ENCODE results near the gene SNX24. TPM values are rescaled to one million over a fixed set of nuclear protein-coding genes. Genes with fewer than 3 reads are reported as not detected.

Gene SNX24
- polyA plus RNA-seq, 2 of the 4 experiments (the other 2 are of a cell fraction), result 20.4 to 22.4 TPM

DNA sequence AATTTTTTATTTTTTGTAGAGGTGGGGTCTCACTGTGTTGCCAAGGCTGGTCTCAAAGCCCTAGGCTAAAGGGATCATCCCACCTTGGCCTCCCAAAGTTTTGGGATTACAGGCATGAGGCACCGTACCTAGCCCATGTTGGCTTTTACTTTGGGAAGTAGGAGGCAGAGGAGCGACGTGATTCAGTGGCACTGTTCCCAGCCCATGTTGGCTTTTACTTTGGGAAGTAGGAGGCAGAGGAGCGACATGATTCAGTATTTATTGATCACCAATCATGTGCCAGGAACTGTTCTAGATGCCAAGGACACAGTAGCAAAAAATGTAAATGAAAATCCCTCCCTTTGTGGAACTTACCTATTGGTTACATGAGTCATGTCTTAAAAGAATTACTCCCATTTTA is 18.3 kb downstream of the SNX24 start:
- no peak for TF ChIP-seq POLR2AphosphoS2 (conservative IDR thresholded peaks at IDR 0.05; ENCODE audit: low read length)
- TF ChIP-seq NPAS2 (CRISPR knock-in tag; IDR thresholded peaks at IDR 0.05; ENCODE audit: borderline replicate concordance), result no peak
- TF ChIP-seq MYC (IDR thresholded peaks at IDR 0.05; ENCODE audit: borderline replicate concordance, low read length), result no peak
- no peak for TF ChIP-seq ZSCAN20 (CRISPR knock-in tag; IDR thresholded peaks at IDR 0.05)
- TF ChIP-seq MAFK (IDR thresholded peaks at IDR 0.05; ENCODE audit: partially characterized antibody), result no peak
- no peak for TF ChIP-seq CEBPB (IDR thresholded peaks at IDR 0.05)
- TF ChIP-seq, protein P1, sequence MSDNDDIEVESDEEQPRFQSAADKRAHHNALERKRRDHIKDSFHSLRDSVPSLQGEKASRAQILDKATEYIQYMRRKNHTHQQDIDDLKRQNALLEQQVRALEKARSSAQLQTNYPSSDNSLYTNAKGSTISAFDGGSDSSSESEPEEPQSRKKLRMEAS (IDR thresholded peaks at IDR 0.05), result no peak
- TF ChIP-seq CBX2 (IDR thresholded peaks at IDR 0.05; ENCODE audit: borderline replicate concordance, low read depth), result no peak
- no peak for TF ChIP-seq HDAC2 (IDR thresholded peaks at IDR 0.05)
- TF ChIP-seq, protein P2, sequence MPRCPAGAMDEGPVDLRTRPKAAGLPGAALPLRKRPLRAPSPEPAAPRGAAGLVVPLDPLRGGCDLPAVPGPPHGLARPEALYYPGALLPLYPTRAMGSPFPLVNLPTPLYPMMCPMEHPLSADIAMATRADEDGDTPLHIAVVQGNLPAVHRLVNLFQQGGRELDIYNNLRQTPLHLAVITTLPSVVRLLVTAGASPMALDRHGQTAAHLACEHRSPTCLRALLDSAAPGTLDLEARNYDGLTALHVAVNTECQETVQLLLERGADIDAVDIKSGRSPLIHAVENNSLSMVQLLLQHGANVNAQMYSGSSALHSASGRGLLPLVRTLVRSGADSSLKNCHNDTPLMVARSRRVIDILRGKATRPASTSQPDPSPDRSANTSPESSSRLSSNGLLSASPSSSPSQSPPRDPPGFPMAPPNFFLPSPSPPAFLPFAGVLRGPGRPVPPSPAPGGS (IDR thresholded peaks at IDR 0.05), result no peak
- ATAC-seq (no peak), FAIRE-seq (no peak), DNase-seq (ENCODE audit: low read depth in 1 of 2, low spot score in 1 of 2) (no peak)
- no peaks in the 10 kb centered on the region for H3K9me3 ChIP-seq
- WGBS (ENCODE audit: missing lambda C conversion rate), result 92% methylated on average over 4 of the region's 4 CpGs
- H3K4me3 ChIP-seq, result no peak overlapping the region
- ChIA-PET POLR2A (no interaction called here), CTCF (no interaction called here)
- H3K27ac ChIP-seq, result no peak overlapping the region
- no peaks in the 10 kb centered on the region for H3K4me1 ChIP-seq
- no peak overlapping the region for H3K4me2 ChIP-seq

DNA sequence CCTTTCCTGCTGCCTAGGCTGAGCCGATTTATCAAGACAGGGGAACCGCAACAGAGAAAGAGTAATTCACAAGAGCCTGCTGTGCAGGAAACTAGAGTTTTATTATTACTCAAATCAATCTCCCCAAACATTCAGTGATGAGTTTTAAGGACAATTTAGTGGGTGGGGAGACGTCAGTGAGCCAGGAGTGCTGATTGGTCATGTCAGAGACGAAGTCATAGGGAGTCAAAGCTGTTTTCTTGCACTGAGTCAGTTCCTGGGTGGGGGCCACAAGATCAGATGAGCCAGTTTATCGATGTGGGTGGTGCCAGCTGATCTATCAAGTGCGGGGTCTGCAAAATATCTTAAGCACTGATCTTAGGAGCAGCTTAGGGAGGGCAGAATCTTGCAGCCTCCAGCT is 19.0 kb downstream of the SNX24 start:
- ChIA-PET CTCF (no interaction called here), POLR2A (no interaction called here)
- no peak for ATAC-seq
- no peak for FAIRE-seq
- Histone ChIP-seq H3K4me1 (no peaks in the 10 kb centered on the region), H3K9me3 (no peaks in the 10 kb centered on the region), H3K4me3 (no peak overlapping the region), H3K4me2 (no peak overlapping the region), H3K27ac (no peak overlapping the region)
- 85% methylated on average over 6 of the region's 6 CpGs for WGBS (ENCODE audit: missing lambda C conversion rate)
- no peak for TF ChIP-seq MAZ (IDR thresholded peaks at IDR 0.05; ENCODE audit: borderline replicate concordance, low read depth, low read length)
- DNase-seq (ENCODE audit: low read depth in 1 of 2, low spot score in 1 of 2), result no peak

DNA sequence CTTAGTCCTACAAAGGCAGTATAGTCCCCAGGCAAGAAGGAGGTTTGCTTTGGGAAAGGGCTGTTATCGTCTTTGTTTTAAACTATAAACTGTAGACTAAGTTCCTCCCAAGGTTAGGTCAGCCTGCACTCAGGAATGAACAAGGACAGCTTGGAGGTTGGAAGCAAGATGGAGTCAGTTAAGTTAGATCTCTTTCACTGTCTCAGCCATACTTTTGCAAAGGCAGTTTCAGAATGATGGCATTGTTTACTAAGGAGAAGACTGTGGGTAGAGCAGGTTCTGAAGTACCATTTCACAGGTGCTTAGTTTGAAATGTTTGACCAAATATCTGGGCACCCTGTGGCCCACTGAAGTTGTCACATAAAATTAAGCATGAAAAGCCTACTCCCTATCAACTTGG is 19.4 kb downstream of the SNX24 start:
- ChIA-PET POLR2A (no interaction called here), CTCF (no interaction called here)
- no peak overlapping the region for H3K4me3 ChIP-seq
- H3K27ac ChIP-seq, result no peak overlapping the region
- WGBS (ENCODE audit: missing lambda C conversion rate), result 88% methylated on average over 1 of the region's 1 CpG
- FAIRE-seq, result no peak
- H3K4me2 ChIP-seq, result no peak overlapping the region
- no peaks in the 10 kb centered on the region for H3K9me3 ChIP-seq
- TF ChIP-seq JUNB (IDR thresholded peaks at IDR 0.05) (no peak), NPAS2 (CRISPR knock-in tag; IDR thresholded peaks at IDR 0.05; ENCODE audit: borderline replicate concordance) (no peak), ZSCAN20 (CRISPR knock-in tag; IDR thresholded peaks at IDR 0.05) (no peak), HDAC2 (IDR thresholded peaks at IDR 0.05) (no peak), RFX5 (IDR thresholded peaks at IDR 0.05) (no peak), HEYL (CRISPR knock-in tag; IDR thresholded peaks at IDR 0.05) (no peak), HOXB5 (CRISPR knock-in tag; IDR thresholded peaks at IDR 0.05) (no peak), CHD4 (IDR thresholded peaks at IDR 0.05; ENCODE audit: borderline replicate concordance) (no peak), CHD2 (IDR thresholded peaks at IDR 0.05; ENCODE audit: low read length, partially characterized antibody) (no peak), EP300 (IDR thresholded peaks at IDR 0.05) (no peak), MAFK (IDR thresholded peaks at IDR 0.05; ENCODE audit: partially characterized antibody) (no peak), ZFP36 (IDR thresholded peaks at IDR 0.05; ENCODE audit: borderline replicate concordance, partially characterized antibody) (no peak), SREBF2 (IDR thresholded peaks at IDR 0.05) (no peak), PHF8 (IDR thresholded peaks at IDR 0.05; ENCODE audit: borderline replicate concordance, low read depth) (no peak), MAZ (IDR thresholded peaks at IDR 0.05; ENCODE audit: borderline replicate concordance, low read depth, low read length) (no peak)
- TF ChIP-seq, protein P3, sequence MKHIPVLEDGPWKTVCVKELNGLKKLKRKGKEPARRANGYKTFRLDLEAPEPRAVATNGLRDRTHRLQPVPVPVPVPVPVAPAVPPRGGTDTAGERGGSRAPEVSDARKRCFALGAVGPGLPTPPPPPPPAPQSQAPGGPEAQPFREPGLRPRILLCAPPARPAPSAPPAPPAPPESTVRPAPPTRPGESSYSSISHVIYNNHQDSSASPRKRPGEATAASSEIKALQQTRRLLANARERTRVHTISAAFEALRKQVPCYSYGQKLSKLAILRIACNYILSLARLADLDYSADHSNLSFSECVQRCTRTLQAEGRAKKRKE (CRISPR knock-in tag; IDR thresholded peaks at IDR 0.05; ENCODE audit: low read depth), result no peak
- TF ChIP-seq, protein P4, sequence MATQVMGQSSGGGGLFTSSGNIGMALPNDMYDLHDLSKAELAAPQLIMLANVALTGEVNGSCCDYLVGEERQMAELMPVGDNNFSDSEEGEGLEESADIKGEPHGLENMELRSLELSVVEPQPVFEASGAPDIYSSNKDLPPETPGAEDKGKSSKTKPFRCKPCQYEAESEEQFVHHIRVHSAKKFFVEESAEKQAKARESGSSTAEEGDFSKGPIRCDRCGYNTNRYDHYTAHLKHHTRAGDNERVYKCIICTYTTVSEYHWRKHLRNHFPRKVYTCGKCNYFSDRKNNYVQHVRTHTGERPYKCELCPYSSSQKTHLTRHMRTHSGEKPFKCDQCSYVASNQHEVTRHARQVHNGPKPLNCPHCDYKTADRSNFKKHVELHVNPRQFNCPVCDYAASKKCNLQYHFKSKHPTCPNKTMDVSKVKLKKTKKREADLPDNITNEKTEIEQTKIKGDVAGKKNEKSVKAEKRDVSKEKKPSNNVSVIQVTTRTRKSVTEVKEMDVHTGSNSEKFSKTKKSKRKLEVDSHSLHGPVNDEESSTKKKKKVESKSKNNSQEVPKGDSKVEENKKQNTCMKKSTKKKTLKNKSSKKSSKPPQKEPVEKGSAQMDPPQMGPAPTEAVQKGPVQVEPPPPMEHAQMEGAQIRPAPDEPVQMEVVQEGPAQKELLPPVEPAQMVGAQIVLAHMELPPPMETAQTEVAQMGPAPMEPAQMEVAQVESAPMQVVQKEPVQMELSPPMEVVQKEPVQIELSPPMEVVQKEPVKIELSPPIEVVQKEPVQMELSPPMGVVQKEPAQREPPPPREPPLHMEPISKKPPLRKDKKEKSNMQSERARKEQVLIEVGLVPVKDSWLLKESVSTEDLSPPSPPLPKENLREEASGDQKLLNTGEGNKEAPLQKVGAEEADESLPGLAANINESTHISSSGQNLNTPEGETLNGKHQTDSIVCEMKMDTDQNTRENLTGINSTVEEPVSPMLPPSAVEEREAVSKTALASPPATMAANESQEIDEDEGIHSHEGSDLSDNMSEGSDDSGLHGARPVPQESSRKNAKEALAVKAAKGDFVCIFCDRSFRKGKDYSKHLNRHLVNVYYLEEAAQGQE (IDR thresholded peaks at IDR 0.05), result no peak
- TF ChIP-seq, protein P5, sequence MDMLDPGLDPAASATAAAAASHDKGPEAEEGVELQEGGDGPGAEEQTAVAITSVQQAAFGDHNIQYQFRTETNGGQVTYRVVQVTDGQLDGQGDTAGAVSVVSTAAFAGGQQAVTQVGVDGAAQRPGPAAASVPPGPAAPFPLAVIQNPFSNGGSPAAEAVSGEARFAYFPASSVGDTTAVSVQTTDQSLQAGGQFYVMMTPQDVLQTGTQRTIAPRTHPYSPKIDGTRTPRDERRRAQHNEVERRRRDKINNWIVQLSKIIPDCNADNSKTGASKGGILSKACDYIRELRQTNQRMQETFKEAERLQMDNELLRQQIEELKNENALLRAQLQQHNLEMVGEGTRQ (IDR thresholded peaks at IDR 0.05), result no peak
- TF ChIP-seq, protein P6, sequence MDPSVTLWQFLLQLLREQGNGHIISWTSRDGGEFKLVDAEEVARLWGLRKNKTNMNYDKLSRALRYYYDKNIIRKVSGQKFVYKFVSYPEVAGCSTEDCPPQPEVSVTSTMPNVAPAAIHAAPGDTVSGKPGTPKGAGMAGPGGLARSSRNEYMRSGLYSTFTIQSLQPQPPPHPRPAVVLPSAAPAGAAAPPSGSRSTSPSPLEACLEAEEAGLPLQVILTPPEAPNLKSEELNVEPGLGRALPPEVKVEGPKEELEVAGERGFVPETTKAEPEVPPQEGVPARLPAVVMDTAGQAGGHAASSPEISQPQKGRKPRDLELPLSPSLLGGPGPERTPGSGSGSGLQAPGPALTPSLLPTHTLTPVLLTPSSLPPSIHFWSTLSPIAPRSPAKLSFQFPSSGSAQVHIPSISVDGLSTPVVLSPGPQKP (IDR thresholded peaks at IDR 0.05; ENCODE audit: low read depth, low read length), result no peak
- TF ChIP-seq, protein P7, sequence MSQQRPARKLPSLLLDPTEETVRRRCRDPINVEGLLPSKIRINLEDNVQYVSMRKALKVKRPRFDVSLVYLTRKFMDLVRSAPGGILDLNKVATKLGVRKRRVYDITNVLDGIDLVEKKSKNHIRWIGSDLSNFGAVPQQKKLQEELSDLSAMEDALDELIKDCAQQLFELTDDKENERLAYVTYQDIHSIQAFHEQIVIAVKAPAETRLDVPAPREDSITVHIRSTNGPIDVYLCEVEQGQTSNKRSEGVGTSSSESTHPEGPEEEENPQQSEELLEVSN (IDR thresholded peaks at IDR 0.05; ENCODE audit: borderline replicate concordance, low read depth), result no peak
- ATAC-seq, result no peak
- DNase-seq (ENCODE audit: low read depth in 1 of 2, low spot score in 1 of 2), result no peak
- no peaks in the 10 kb centered on the region for H3K4me1 ChIP-seq
